Urinary bladder (tissue), 4 donors: ENCODE data around the gene LGALS4. TPM values are rescaled to one million over a fixed set of nuclear protein-coding genes. Genes with fewer than 3 reads are reported as not detected.
"Not testable (repeated sequence)": the region's sequence is repeated elsewhere in the genome, so short reads cannot be mapped to it uniquely, and the experiment has no call there.

ENCODE experiments used
- DNase-seq: peaks from one replicate; pipeline ENCODE4 v3.0.0-alpha.2; 2015; ENCODE audit errors: extremely low spot score
- H3K27ac ChIP-seq: one replicate; pipeline ENCODE4 v1.5.1; 2013; ENCODE audit warnings: low read depth, mild to moderate bottlenecking, moderate library complexity
- H3K36me3 ChIP-seq: one replicate; pipeline ENCODE4 v1.6.1; 2013; ENCODE audit warnings: mild to moderate bottlenecking, moderate library complexity; ENCODE audit not compliant: insufficient read depth
- H3K4me1 ChIP-seq: one replicate; pipeline ENCODE4 v1.6.1; 2013; ENCODE audit warnings: mild to moderate bottlenecking, moderate library complexity; ENCODE audit not compliant: insufficient read depth
- H3K4me3 ChIP-seq: one replicate; pipeline ENCODE4 v1.5.1; 2013; ENCODE audit warnings: low read depth, low read length
- WGBS: extraction: QIAGEN DNeasy Blood & Tissue Kit; methylation state at CpG from one replicate; pipeline ENCODE4 v1.1.7; 2013; 5-methylcytosine and 5-hydroxymethylcytosine counted together
- polyA plus RNA-seq: library from polyadenylated mRNA; stranded (reverse); fragments of 200-250 nt; gene quantifications from one replicate; pipeline ENCODE4 v1.2.3, GENCODE V29; 2013
- total RNA-seq: library from RNA; depleted of rRNA; stranded (reverse); fragments of >200 nt; gene quantifications from one replicate; pipeline ENCODE4 v1.2.3, GENCODE V29; 2014
- donor health status: healthy with polysubstance abuse.
- donor health status: healthy.

The LGALS4 gene
- total and polyA plus RNA-seq, 2 donors, result 1.7 to 2.2 TPM

DNA sequence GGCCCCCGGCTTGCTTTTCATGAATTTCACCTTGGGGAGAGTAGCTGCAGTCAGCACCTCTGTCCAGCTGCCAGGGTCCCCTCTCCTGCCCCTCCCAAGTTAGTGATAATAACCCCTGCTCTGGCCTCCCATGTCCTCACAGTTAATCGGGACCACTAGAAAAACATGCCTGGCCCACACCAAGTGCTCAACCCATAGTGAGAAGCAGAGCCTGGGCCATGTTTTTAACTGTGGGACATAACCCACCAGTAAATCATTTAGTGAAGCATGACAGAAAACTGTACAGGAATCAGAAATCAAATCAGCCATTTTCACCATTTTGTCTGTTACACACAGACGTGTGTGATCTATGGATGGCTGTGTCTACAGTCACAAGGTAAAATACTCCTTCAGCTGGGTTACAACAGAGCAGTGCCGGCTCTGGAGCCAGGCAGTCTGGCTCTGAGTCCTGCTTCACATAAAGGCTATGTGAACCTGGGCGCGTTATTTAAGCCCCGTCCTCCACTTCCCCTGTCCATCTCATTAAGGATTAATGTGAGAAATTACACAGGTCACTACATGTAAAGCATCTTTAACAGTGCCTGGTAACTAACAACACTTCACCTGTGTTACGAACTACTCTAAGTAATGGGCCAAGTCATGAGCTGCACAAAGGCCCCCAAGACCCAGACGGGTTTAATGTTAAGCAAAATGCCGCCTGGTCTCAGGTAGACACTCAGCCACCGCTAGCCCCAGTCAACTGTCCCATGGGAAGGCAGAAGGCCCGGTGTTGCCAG is 26.4 kb upstream of the LGALS4 start:
- Histone ChIP-seq H3K36me3 (peaks cover 17% of the 10 kb centered on the region), H3K4me1 (no peaks in the 10 kb centered on the region), H3K4me3 (no peak overlapping the region), H3K27ac (no peak overlapping the region)
- 83% methylated on average over 12 of the region's 12 CpGs for WGBS
- no peak for DNase-seq

GRCh38 chr19:38838208-38838985 is 25.7 kb upstream of the LGALS4 start:
- no peak overlapping the region for H3K4me3 ChIP-seq
- DNase-seq, result no peak
- no peaks in the 10 kb centered on the region for H3K4me1 ChIP-seq
- peaks cover 14% of the 10 kb centered on the region for H3K36me3 ChIP-seq
- H3K27ac ChIP-seq, result no peak overlapping the region
- WGBS, result 77% methylated on average over 19 of the region's 19 CpGs

- Histone ChIP-seq H3K4me3 (no peak overlapping the region), H3K4me1 (no peaks in the 10 kb centered on the region), H3K27ac (no peak overlapping the region), H3K36me3 (peaks cover 11% of the 10 kb centered on the region)
- no peak for DNase-seq
- WGBS, result 84% methylated on average over 7 of the region's 7 CpGs
These were observed 24.9 kb upstream of the LGALS4 start for GRCh38 chr19:38837656-38838121.

DNA sequence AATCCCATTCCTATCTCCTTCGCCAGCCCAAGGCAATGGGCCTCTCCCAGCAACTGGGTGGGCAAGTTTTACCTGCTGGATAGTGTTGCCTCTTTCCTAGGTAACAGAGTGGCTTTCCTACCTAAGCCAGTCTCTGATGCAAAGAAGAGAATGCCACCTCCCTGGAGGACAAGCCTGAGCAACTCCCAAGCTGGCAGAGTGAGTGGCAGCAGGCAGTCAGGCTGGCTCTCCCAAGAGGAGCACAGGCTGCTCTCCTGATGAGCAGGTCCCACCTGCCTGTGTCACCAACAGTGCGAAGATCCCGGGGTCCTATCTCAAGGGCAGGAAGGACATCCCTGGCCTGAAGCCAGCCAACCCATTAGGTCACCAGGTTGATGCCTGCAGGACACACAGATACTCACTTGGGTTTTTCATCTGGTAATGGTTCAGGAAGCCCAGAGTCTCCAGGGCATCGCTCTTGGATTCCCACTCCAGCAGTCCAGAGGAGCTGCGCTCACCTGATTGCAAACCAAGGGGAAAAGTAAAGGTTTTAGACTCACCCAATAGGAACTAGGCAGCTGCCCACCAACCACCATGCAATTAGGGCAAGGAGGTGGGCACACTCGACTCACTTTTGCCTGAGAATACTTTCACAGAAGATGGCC is 24.4 kb upstream of the LGALS4 start:
- no peak for DNase-seq
- WGBS, result 88% methylated on average over 6 of the region's 6 CpGs
- peaks cover 10% of the 10 kb centered on the region for H3K36me3 ChIP-seq
- no peaks in the 10 kb centered on the region for H3K4me1 ChIP-seq
- no peak overlapping the region for H3K27ac ChIP-seq
- H3K4me3 ChIP-seq, result no peak overlapping the region

DNA sequence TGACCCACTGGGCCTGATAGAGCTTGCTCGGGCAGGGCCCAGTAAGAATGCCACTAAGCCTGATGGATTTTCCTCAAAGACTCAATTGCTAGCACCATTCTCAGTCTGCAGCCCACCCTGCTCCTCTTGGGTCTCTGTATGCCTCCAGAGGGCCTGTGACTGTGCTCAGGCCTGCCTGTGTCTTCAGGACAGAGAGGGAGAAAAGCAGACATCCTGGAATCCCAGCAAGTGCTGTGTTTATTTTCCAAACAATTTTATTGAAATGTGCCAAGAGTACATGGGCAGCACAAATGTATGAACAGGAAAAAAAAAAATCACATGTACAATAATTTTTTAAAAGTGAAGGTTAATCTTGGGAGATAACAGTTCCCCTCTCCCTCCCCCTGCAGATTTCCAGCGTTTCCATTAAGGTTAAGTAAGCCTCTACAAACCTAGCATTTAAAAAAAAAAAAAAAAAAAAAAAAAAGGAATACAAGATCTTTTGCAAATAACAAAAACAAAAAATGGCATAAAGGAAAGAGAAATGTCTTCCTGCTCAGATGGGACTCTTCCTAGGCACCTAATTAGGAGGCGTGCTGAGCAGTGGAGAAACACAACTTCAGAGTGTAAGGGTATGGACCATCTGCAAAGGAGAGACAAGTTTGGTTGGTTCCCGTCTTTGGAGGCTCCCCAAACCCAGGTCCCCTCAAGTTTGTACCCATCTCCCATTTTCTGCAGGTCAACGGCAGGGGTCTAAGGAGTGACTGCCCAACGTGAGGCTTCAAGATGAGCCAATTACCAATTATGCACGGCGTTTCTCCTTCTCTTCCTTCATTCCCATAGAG is 23.6 kb upstream of the LGALS4 start:
- 64% methylated on average over 8 of the region's 8 CpGs for WGBS
- Histone ChIP-seq H3K4me1 (no peaks in the 10 kb centered on the region), H3K27ac (no peak overlapping the region), H3K4me3 (no peak overlapping the region), H3K36me3 (peaks cover 10% of the 10 kb centered on the region)
- no peak for DNase-seq

- H3K36me3 ChIP-seq, result peaks cover 5% of the 10 kb centered on the region
- H3K27ac ChIP-seq, result no peak overlapping the region
- WGBS, result 94% methylated on average over 6 of the region's 6 CpGs
- H3K4me1 ChIP-seq, result no peaks in the 10 kb centered on the region
- DNase-seq, result no peak
- no peak overlapping the region for H3K4me3 ChIP-seq
These were observed 21.8 kb upstream of the LGALS4 start for GRCh38 chr19:38834590-38834989.

- 85% methylated on average over 4 of the region's 4 CpGs for WGBS
- Histone ChIP-seq H3K36me3 (peaks cover 7% of the 10 kb centered on the region), H3K4me1 (no peaks in the 10 kb centered on the region)
These were observed 21.4 kb upstream of the LGALS4 start for GRCh38 chr19:38834104-38834490.

DNA sequence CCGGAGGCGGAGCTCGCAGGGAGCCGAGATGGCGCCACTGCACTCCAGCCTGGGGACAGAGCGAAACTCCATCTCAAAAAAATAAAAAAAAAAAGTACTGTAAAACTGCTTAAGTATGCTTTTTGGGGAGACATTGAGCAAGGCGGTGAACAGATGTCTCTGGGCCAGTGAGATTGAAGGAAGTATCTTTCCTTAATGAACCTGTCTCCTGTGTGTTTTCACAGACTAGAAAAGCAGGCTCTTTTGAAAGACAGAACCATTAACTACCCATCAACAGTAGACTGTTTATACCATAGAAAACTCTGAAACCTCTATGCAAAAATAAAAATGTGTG is 20.3 kb upstream of the LGALS4 start:
- H3K4me1 ChIP-seq, result no peaks in the 10 kb centered on the region

More at GRCh38 chr19:38834104-38834490, 21.4 kb upstream of the LGALS4 start:
- DNase-seq, result no peak
- Histone ChIP-seq H3K27ac (no peak overlapping the region), H3K4me3 (no peak overlapping the region)

GRCh38 chr19:38831142-38831605 is 18.4 kb upstream of the LGALS4 start:
- Histone ChIP-seq H3K4me1 (no peaks in the 10 kb centered on the region), H3K27ac (peak overlapping the region; percentile 94), H3K36me3 (peaks cover 2% of the 10 kb centered on the region), H3K4me3 (peak overlapping the region; percentile 58)
- 3% methylated on average over 16 of the region's 16 CpGs for WGBS
- no peak for DNase-seq

More for the DNA sequence above, 20.3 kb upstream of the LGALS4 start:
- Histone ChIP-seq H3K27ac (no peak overlapping the region), H3K36me3 (peaks cover 5% of the 10 kb centered on the region), H3K4me3 (no peak overlapping the region)
- no peak for DNase-seq
- WGBS, result 93% methylated on average over 7 of the region's 7 CpGs

DNA sequence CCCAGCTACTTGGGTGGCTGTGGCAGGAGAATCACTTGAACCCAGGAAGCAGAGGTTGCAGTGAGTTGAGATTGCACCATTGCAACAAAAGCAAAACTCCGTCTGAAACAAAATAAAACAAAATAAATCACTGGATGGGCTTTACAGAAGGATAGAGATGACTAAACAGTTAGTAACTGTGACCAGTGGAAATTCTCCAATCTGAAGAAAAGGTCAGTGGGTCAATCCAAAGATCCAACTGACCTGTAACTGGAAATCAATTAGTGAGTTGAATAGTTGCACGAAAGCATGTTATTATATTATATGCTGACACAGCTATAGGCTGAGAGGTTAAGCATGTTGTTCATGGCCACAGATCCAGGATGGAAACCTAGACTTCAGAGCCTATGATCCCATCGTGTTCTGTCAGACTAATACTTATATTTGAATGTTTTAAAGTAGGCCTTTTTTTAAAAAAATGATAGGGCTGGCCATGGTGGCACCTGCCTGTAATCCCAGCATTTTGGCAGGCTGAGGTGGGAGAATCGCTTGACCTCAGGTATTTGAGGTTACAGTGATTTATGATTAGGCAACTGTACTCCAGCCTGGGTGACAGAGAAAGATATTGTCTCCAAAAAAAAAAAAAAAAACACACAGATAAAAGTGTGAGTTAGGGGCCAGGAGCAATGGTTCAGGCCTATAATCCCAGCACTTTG is 17.4 kb upstream of the LGALS4 start:
- Histone ChIP-seq H3K36me3 (peaks cover 2% of the 10 kb centered on the region), H3K4me3 (no peak overlapping the region), H3K4me1 (no peaks in the 10 kb centered on the region)

GRCh38 chr19:38829203-38829602 is 16.5 kb upstream of the LGALS4 start:
- H3K4me1 ChIP-seq, H3K36me3 ChIP-seq, DNase-seq, H3K4me3 ChIP-seq, H3K27ac ChIP-seq: not testable (repeated sequence)
- 95% methylated on average over 7 of the region's 7 CpGs for WGBS

More for the DNA sequence above, 17.4 kb upstream of the LGALS4 start:
- WGBS, result 86% methylated on average over 4 of the region's 4 CpGs
- DNase-seq, result no peak
- H3K27ac ChIP-seq, result no peak overlapping the region

- H3K4me3 ChIP-seq, result no peak overlapping the region
- H3K27ac ChIP-seq, result no peak overlapping the region
- 76% methylated on average over 6 of the region's 6 CpGs for WGBS
- H3K36me3 ChIP-seq, result peaks cover 2% of the 10 kb centered on the region
- peaks cover 2% of the 10 kb centered on the region for H3K4me1 ChIP-seq
- DNase-seq, result no peak
These were observed 14.3 kb upstream of the LGALS4 start for GRCh38 chr19:38826856-38827551.
